ENCODE results near the gene TLE5.

The TLE5 gene

GRCh38 chr19:3042621-3043267 is 19.6 kb downstream of the TLE5 start:
- no peaks in the 10 kb centered on the region for H3K27me3 ChIP-seq (ENCODE audit: insufficient read depth, low read length, poor library complexity)
- no peak for ATAC-seq (ENCODE audit: insufficient read depth, low read depth)
- H4K20me1 ChIP-seq (ENCODE audit: insufficient read depth, low read length): no peaks in the 10 kb centered on the region
- H3K4me2 ChIP-seq (ENCODE audit: insufficient read depth, low read length): peak overlapping the region; percentile 56
- peak overlapping the region; percentile 79 for H3K27ac ChIP-seq (ENCODE audit: low read length)
- peak overlapping the region; percentile 59; the same call in 1 of the 2 replicates for H2AFZ ChIP-seq (ENCODE audit: low read depth, low read length)
- no peaks in the 10 kb centered on the region for H3K9me3 ChIP-seq (ENCODE audit: insufficient read depth, low read length, severe bottlenecking)
- no peaks in the 10 kb centered on the region for H3K79me2 ChIP-seq (ENCODE audit: insufficient read depth, low read length)
- peaks cover 42% of the 10 kb centered on the region for H3K4me1 ChIP-seq (ENCODE audit: insufficient read depth, low read length)
- no peaks in the 10 kb centered on the region for H3K36me3 ChIP-seq (ENCODE audit: insufficient read depth, low read length)
- peak overlapping the region; percentile 42 for H3K9ac ChIP-seq (ENCODE audit: low read depth, low read length)
- DNase-seq: no peak
- peak overlapping the region in 1 of 2 experiments; percentile 42; a peak in 2 of 4 replicates for H3K4me3 ChIP-seq (ENCODE audit: low read depth in 1 of 2, low read length in 2 of 2)
- no peak for TF ChIP-seq CTCF (IDR thresholded peaks at IDR 0.05; ENCODE audit: borderline replicate concordance, extremely low read depth, low read length, poor library complexity, severe bottlenecking)
- TF ChIP-seq EZH2 (IDR thresholded peaks at IDR 0.05; ENCODE audit: borderline replicate concordance, low read depth, low read length, severe bottlenecking): no peak

GRCh38 chr19:3041761-3042620 is 20.3 kb downstream of the TLE5 start:
- Histone ChIP-seq H3K9me3 (ENCODE audit: insufficient read depth, low read length, severe bottlenecking) (no peaks in the 10 kb centered on the region), H3K4me1 (ENCODE audit: insufficient read depth, low read length) (peaks cover 36% of the 10 kb centered on the region), H3K4me2 (ENCODE audit: insufficient read depth, low read length) (peak overlapping the region; percentile 56), H3K27me3 (ENCODE audit: insufficient read depth, low read length, poor library complexity) (no peaks in the 10 kb centered on the region), H3K79me2 (ENCODE audit: insufficient read depth, low read length) (no peaks in the 10 kb centered on the region), H2AFZ (ENCODE audit: low read depth, low read length) (peak overlapping the region; percentile 59), H3K9ac (ENCODE audit: low read depth, low read length) (peak overlapping the region; percentile 46), H4K20me1 (ENCODE audit: insufficient read depth, low read length) (no peaks in the 10 kb centered on the region), H3K36me3 (ENCODE audit: insufficient read depth, low read length) (no peaks in the 10 kb centered on the region), H3K27ac (ENCODE audit: low read length) (peak overlapping the region; percentile 79), H3K4me3 (ENCODE audit: low read depth in 1 of 2, low read length in 2 of 2) (peak overlapping the region in 1 of 2 experiments; percentile 42; a peak in 2 of 4 replicates)
- TF ChIP-seq EZH2 (IDR thresholded peaks at IDR 0.05; ENCODE audit: borderline replicate concordance, low read depth, low read length, severe bottlenecking): no peak
- TF ChIP-seq CTCF (IDR thresholded peaks at IDR 0.05; ENCODE audit: borderline replicate concordance, extremely low read depth, low read length, poor library complexity, severe bottlenecking): no peak
- ATAC-seq (ENCODE audit: insufficient read depth, low read depth) (peak; percentile 69), DNase-seq (peak; percentile 75)

GRCh38 chr19:3041327-3041726 is 21.0 kb downstream of the TLE5 start:
- H3K4me3 ChIP-seq (ENCODE audit: low read depth in 1 of 2, low read length in 2 of 2): peak overlapping the region in 1 of 2 experiments; percentile 28; a peak in 1 of 4 replicates
- peak overlapping the region; percentile 54 for H3K27ac ChIP-seq (ENCODE audit: low read length)
- peak overlapping the region; percentile 46 for H3K9ac ChIP-seq (ENCODE audit: low read depth, low read length)

More at GRCh38 chr19:3041327-3041726, 21.0 kb downstream of the TLE5 start:
- Histone ChIP-seq H3K27me3 (ENCODE audit: insufficient read depth, low read length, poor library complexity) (no peaks in the 10 kb centered on the region), H3K36me3 (ENCODE audit: insufficient read depth, low read length) (no peaks in the 10 kb centered on the region), H3K4me2 (ENCODE audit: insufficient read depth, low read length) (peak overlapping the region; percentile 56), H2AFZ (ENCODE audit: low read depth, low read length) (peak overlapping the region; percentile 57), H3K9me3 (ENCODE audit: insufficient read depth, low read length, severe bottlenecking) (no peaks in the 10 kb centered on the region), H3K4me1 (ENCODE audit: insufficient read depth, low read length) (peaks cover 38% of the 10 kb centered on the region), H3K79me2 (ENCODE audit: insufficient read depth, low read length) (no peaks in the 10 kb centered on the region), H4K20me1 (ENCODE audit: insufficient read depth, low read length) (no peaks in the 10 kb centered on the region)
- peak; percentile 19; the same call in 1 of the 3 replicates for ATAC-seq (ENCODE audit: insufficient read depth, low read depth)
- DNase-seq: no peak
- TF ChIP-seq CTCF (IDR thresholded peaks at IDR 0.05; ENCODE audit: borderline replicate concordance, extremely low read depth, low read length, poor library complexity, severe bottlenecking) (no peak), EZH2 (IDR thresholded peaks at IDR 0.05; ENCODE audit: borderline replicate concordance, low read depth, low read length, severe bottlenecking) (no peak)
